Neural progenitor cell (in vitro differentiated cells): Measurements from ENCODE around the gene ENAH. TPM values are rescaled to one million over a fixed set of nuclear protein-coding genes. Genes with fewer than 3 reads are reported as not detected.

Experiments used
- DNase-seq: peaks from one replicate; pipeline ENCODE4 v3.0.0-alpha.2; 2016; ENCODE audit warnings: low spot score
- H2AFZ ChIP-seq: fragments of 200-600 bp; sonication (generic); replicated peaks from 2 replicates; pipeline ENCODE4 v1.6.1; 2016; ENCODE audit warnings: antibody characterized with exemption
- H3F3A ChIP-seq: fragments of 200-600 bp; sonication (generic); 2 replicates; pipeline ENCODE4 v1.6.1; 2016; ENCODE audit warnings: antibody characterized with exemption, low read depth
- H3K27ac ChIP-seq: fragments of 200-600 bp; sonication (generic); 2 replicates; pipeline ENCODE4 v1.5.1; 2016; ENCODE audit warnings: mild to moderate bottlenecking
- H3K27me3 ChIP-seq: fragments of 200-600 bp; sonication (generic); 2 replicates; pipeline ENCODE4 v1.6.1; 2016; ENCODE audit warnings: mild to moderate bottlenecking, moderate library complexity
- H3K36me3 ChIP-seq: fragments of 200-600 bp; sonication (generic); 2 replicates; pipeline ENCODE4 v1.5.1; 2016
- H3K4me1 ChIP-seq: fragments of 200-600 bp; sonication (generic); 2 replicates; pipeline ENCODE4 v1.6.1; 2016; ENCODE audit warnings: mixed run types
- H3K4me2 ChIP-seq: fragments of 200-600 bp; sonication (generic); 2 replicates; pipeline ENCODE4 v1.6.1; 2016
- H3K4me3 ChIP-seq: fragments of 200-600 bp; sonication (generic); 2 replicates; pipeline ENCODE4 v1.5.1; 2016
- H3K79me2 ChIP-seq: fragments of 200-600 bp; sonication (generic); 2 replicates; pipeline ENCODE4 v1.6.1; 2016; ENCODE audit warnings: low read depth
- H3K9ac ChIP-seq: fragments of 200-600 bp; sonication (generic); 2 replicates; pipeline ENCODE4 v1.6.1; 2016
- H3K9me3 ChIP-seq: fragments of 200-600 bp; sonication (generic); 2 replicates; pipeline ENCODE4 v1.5.1; 2016; ENCODE audit warnings: low read depth
- H4K20me1 ChIP-seq: fragments of 200-600 bp; sonication (generic); 2 replicates; pipeline ENCODE4 v1.6.1; 2016; ENCODE audit warnings: low read depth
- H3K27ac Mint-ChIP-seq: 3 replicates; pipeline ENCODE4 v1.8.0; 2021; ENCODE audit warnings: mixed read lengths
- H3K27me3 Mint-ChIP-seq: 2 replicates; pipeline ENCODE4 v1.8.0; 2022; ENCODE audit warnings: low read depth, mild to moderate bottlenecking, inconsistent platforms, moderate library complexity, mixed read lengths; ENCODE audit not compliant: insufficient read depth
- H3K36me3 Mint-ChIP-seq: 3 replicates; pipeline ENCODE4 v1.8.0; 2021; ENCODE audit warnings: mixed read lengths
- H3K4me1 Mint-ChIP-seq: 3 replicates; pipeline ENCODE4 v1.8.0; 2021; ENCODE audit warnings: mixed read lengths
- H3K4me3 Mint-ChIP-seq: 3 replicates; pipeline ENCODE4 v1.8.0; 2021; ENCODE audit warnings: mild to moderate bottlenecking, moderate library complexity, mixed read lengths
- H3K9me3 Mint-ChIP-seq: 3 replicates; pipeline ENCODE4 v1.8.0; 2020; ENCODE audit warnings: mixed read lengths
- EZH2 ChIP-seq: fragments of 200-600 bp; sonication (generic); IDR thresholded peaks from 2 replicates; pipeline ENCODE4 v1.6.1; 2017; ENCODE audit warnings: antibody characterized with exemption, mild to moderate bottlenecking, moderate library complexity
- EZH2phosphoT487 ChIP-seq: fragments of 200-600 bp; sonication (generic); IDR thresholded peaks from 2 replicates; pipeline ENCODE4 v1.6.1; 2017; ENCODE audit warnings: antibody characterized with exemption
- total RNA-seq: library from RNA; depleted of rRNA; stranded (reverse); fragments of >200 nt; gene quantifications from 2 replicates; pipeline ENCODE4 v1.2.3, GENCODE V29; 2015; ENCODE audit warnings: low replicate concordance
- TF ChIP-seq, protein P1 (sequence below): fragments of 200-600 bp; sonication (generic); IDR thresholded peaks from 2 replicates; pipeline ENCODE4 v1.5.1; 2017; ENCODE audit warnings: antibody characterized with exemption, mild to moderate bottlenecking

The ENAH gene
- total RNA-seq, 1 donor from 2014 or later = 346 TPM

DNA sequence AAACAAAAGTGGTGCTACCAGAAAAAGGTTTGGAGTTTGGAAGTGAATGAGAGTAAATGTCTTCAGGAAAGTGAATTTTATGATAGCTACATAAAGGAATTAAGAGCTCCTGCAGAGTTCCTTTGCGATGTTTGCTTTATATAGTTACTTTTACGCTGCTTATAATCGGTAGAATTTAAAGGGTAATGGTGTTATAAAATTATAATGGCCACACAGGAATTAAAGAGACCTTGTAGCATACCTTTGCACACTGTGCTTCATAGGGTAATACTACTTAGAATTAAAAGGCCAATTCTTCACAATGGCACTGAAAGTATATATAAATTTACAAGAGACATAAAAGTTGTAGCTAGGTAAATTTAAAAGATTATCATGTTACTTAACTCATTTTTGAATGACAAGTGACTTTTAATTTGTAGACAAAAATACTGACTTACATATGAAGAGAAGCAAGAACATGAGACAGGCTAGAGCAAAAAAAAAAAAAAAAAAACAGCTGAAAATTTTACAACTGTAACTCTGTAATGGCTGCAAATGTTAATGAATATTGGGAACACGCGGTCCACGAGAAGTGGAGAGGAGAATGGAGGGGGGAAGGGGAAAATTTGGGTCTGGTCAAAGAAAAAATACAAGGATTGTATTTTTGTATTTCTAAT, 159.2 kb downstream of the ENAH start:
- Mint-ChIP-seq H3K27ac (no peak overlapping the region), H3K4me3 (no peak overlapping the region), H3K36me3 (peaks cover 18% of the 10 kb centered on the region), H3K4me1 (peaks cover 3% of the 10 kb centered on the region), H3K27me3 (peaks cover 2% of the 10 kb centered on the region), H3K9me3 (no peaks in the 10 kb centered on the region)
- no peak overlapping the region for H3K9ac ChIP-seq
- no peaks in the 10 kb centered on the region for H3K9me3 ChIP-seq
- H3K36me3 ChIP-seq = peaks cover 28% of the 10 kb centered on the region
- no peaks in the 10 kb centered on the region for H3K79me2 ChIP-seq
- H3K4me2 ChIP-seq = no peak overlapping the region
- DNase-seq = no peak
- no peak overlapping the region for H2AFZ ChIP-seq
- no peaks in the 10 kb centered on the region for H3K4me1 ChIP-seq
- H4K20me1 ChIP-seq = no peaks in the 10 kb centered on the region
- H3F3A ChIP-seq = peaks cover 12% of the 10 kb centered on the region
- no peaks in the 10 kb centered on the region for H3K27me3 ChIP-seq
- H3K27ac ChIP-seq = no peak overlapping the region
- no peak overlapping the region for H3K4me3 ChIP-seq
- no peak for TF ChIP-seq EZH2phosphoT487
- TF ChIP-seq, protein P1, sequence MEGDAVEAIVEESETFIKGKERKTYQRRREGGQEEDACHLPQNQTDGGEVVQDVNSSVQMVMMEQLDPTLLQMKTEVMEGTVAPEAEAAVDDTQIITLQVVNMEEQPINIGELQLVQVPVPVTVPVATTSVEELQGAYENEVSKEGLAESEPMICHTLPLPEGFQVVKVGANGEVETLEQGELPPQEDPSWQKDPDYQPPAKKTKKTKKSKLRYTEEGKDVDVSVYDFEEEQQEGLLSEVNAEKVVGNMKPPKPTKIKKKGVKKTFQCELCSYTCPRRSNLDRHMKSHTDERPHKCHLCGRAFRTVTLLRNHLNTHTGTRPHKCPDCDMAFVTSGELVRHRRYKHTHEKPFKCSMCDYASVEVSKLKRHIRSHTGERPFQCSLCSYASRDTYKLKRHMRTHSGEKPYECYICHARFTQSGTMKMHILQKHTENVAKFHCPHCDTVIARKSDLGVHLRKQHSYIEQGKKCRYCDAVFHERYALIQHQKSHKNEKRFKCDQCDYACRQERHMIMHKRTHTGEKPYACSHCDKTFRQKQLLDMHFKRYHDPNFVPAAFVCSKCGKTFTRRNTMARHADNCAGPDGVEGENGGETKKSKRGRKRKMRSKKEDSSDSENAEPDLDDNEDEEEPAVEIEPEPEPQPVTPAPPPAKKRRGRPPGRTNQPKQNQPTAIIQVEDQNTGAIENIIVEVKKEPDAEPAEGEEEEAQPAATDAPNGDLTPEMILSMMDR = no peak
- no peak for TF ChIP-seq EZH2

GRCh38 chr1:225488676-225489075, 164.2 kb downstream of the ENAH start:
- peaks cover 3% of the 10 kb centered on the region for H3K4me1 ChIP-seq
- peaks cover 9% of the 10 kb centered on the region for H3K4me1 Mint-ChIP-seq
- no peaks in the 10 kb centered on the region for H3K9me3 Mint-ChIP-seq
- no peaks in the 10 kb centered on the region for H3K27me3 ChIP-seq
- peaks cover 4% of the 10 kb centered on the region for H3K27me3 Mint-ChIP-seq
- H3K9ac ChIP-seq = no peak overlapping the region
- TF ChIP-seq, protein P1 = no peak
- TF ChIP-seq EZH2 (no peak), EZH2phosphoT487 (no peak)
- H3K27ac Mint-ChIP-seq = no peak overlapping the region
- H3K79me2 ChIP-seq = no peaks in the 10 kb centered on the region
- H3K36me3 ChIP-seq = peaks cover 5% of the 10 kb centered on the region
- no peak for DNase-seq
- no peaks in the 10 kb centered on the region for H3K9me3 ChIP-seq
- H3K4me3 ChIP-seq = no peak overlapping the region
- H3K4me3 Mint-ChIP-seq = no peak overlapping the region
- peaks cover 18% of the 10 kb centered on the region for H3F3A ChIP-seq
- no peak overlapping the region for H3K4me2 ChIP-seq
- H3K36me3 Mint-ChIP-seq = peaks cover 7% of the 10 kb centered on the region
- no peaks in the 10 kb centered on the region for H4K20me1 ChIP-seq
- no peak overlapping the region for H2AFZ ChIP-seq
- peak overlapping the region; percentile 50 for H3K27ac ChIP-seq

GRCh38 chr1:225486856-225487255, 166.1 kb downstream of the ENAH start:
- peaks cover 18% of the 10 kb centered on the region for H3F3A ChIP-seq
- Mint-ChIP-seq H3K4me3 (no peak overlapping the region), H3K9me3 (no peaks in the 10 kb centered on the region), H3K27me3 (peaks cover 4% of the 10 kb centered on the region), H3K36me3 (peaks cover 3% of the 10 kb centered on the region), H3K4me1 (peaks cover 18% of the 10 kb centered on the region), H3K27ac (no peak overlapping the region)
- no peak overlapping the region for H3K4me3 ChIP-seq
- no peaks in the 10 kb centered on the region for H4K20me1 ChIP-seq
- TF ChIP-seq EZH2 = no peak
- TF ChIP-seq, protein P1 = no peak
- no peak overlapping the region for H2AFZ ChIP-seq
- H3K9me3 ChIP-seq = no peaks in the 10 kb centered on the region
- peaks cover 4% of the 10 kb centered on the region for H3K4me1 ChIP-seq
- DNase-seq = no peak
- no peaks in the 10 kb centered on the region for H3K79me2 ChIP-seq
- no peak overlapping the region for H3K27ac ChIP-seq
- no peak overlapping the region for H3K4me2 ChIP-seq
- H3K27me3 ChIP-seq = no peaks in the 10 kb centered on the region
- no peaks in the 10 kb centered on the region for H3K36me3 ChIP-seq
- no peak overlapping the region for H3K9ac ChIP-seq
